ENCODE measurements around the gene TMEM52. TPM values are rescaled to one million over a fixed set of nuclear protein-coding genes. Genes with fewer than 3 reads are reported as not detected.

The TMEM52 gene
- total RNA-seq, 6 experiments from 2014 or later, result 0.21 to 0.38 (median 0.25) TPM; not detected in 3

GRCh38 chr1:1917304-1917976 lies 1.6 kb downstream of the TMEM52 start:
- Mint-ChIP-seq H3K27me3 (ENCODE audit: insufficient read depth) (peaks cover 16% of the 10 kb centered on the region), H3K9me3 (no peaks in the 10 kb centered on the region), H3K4me1 (ENCODE audit: low read depth) (no peaks in the 10 kb centered on the region), H3K36me3 (ENCODE audit: low read depth) (no peaks in the 10 kb centered on the region), H3K4me3 (no peak overlapping the region), H3K27ac (no peak overlapping the region)
- no peak for DNase-seq
- no peak for TF ChIP-seq CTCF (IDR thresholded peaks at IDR 0.05)

GRCh38 chr1:1916851-1917251 lies 2.2 kb downstream of the TMEM52 start:
- no peak overlapping the region for H3K4me3 Mint-ChIP-seq
- TF ChIP-seq CTCF (IDR thresholded peaks at IDR 0.05), result no peak
- no peak overlapping the region for H3K27ac Mint-ChIP-seq
- H3K27me3 Mint-ChIP-seq (ENCODE audit: insufficient read depth), result peaks cover 14% of the 10 kb centered on the region
- no peaks in the 10 kb centered on the region for H3K9me3 Mint-ChIP-seq
- no peak for DNase-seq
- H3K4me1 Mint-ChIP-seq (ENCODE audit: low read depth), result no peaks in the 10 kb centered on the region
- no peaks in the 10 kb centered on the region for H3K36me3 Mint-ChIP-seq (ENCODE audit: low read depth)

GRCh38 chr1:1915911-1916840 lies 2.9 kb downstream of the TMEM52 start:
- H3K27me3 Mint-ChIP-seq (ENCODE audit: insufficient read depth), result peaks cover 14% of the 10 kb centered on the region
- no peaks in the 10 kb centered on the region for H3K4me1 Mint-ChIP-seq (ENCODE audit: low read depth)
- TF ChIP-seq CTCF (IDR thresholded peaks at IDR 0.05), result no peak
- no peak overlapping the region for H3K4me3 Mint-ChIP-seq
- H3K27ac Mint-ChIP-seq, result no peak overlapping the region
- H3K36me3 Mint-ChIP-seq (ENCODE audit: low read depth), result no peaks in the 10 kb centered on the region
- no peaks in the 10 kb centered on the region for H3K9me3 Mint-ChIP-seq
- DNase-seq, result no peak

GRCh38 chr1:1914971-1915692 lies 3.9 kb downstream of the TMEM52 start, which contains the start of gene CALML6:
TSS of gene CALML6 (plus strand) at chr1:1915260. CDS start at chr1:1915281, 21 bp downstream.
- H3K27ac Mint-ChIP-seq, result no peak within 1 kb of the TSS
- peaks cover 4% of the 10 kb centered on the region for H3K4me1 Mint-ChIP-seq (ENCODE audit: low read depth)
- H3K4me3 Mint-ChIP-seq, result no peak within 1 kb of the TSS
- no peak for TF ChIP-seq CTCF (IDR thresholded peaks at IDR 0.05)
- H3K9me3 Mint-ChIP-seq, result no peaks in the 10 kb centered on the region
- H3K27me3 Mint-ChIP-seq (ENCODE audit: insufficient read depth), result peaks cover 14% of the 10 kb centered on the region
- H3K36me3 Mint-ChIP-seq (ENCODE audit: low read depth), result no peaks in the 10 kb centered on the region
- DNase-seq, result no peak

GRCh38 chr1:1914101-1914970 lies 4.7 kb downstream of the TMEM52 start:
- DNase-seq, result no peak
- no peak for TF ChIP-seq CTCF (IDR thresholded peaks at IDR 0.05)
- peaks cover 14% of the 10 kb centered on the region for H3K27me3 Mint-ChIP-seq (ENCODE audit: insufficient read depth)
- H3K4me3 Mint-ChIP-seq, result no peak overlapping the region
- no peak overlapping the region for H3K27ac Mint-ChIP-seq
- H3K9me3 Mint-ChIP-seq, result no peaks in the 10 kb centered on the region
- peaks cover 10% of the 10 kb centered on the region for H3K4me1 Mint-ChIP-seq (ENCODE audit: low read depth)
- no peaks in the 10 kb centered on the region for H3K36me3 Mint-ChIP-seq (ENCODE audit: low read depth)
